Thyroid gland (tissue), 4 donors: ENCODE measurements around the gene SIAH3.

Experiments used
- CTCF ChIP-seq, 6 experiments: fragments of 200-600 bp in 3 of 6; fragments of 450-650 bp in 3 of 6; sonication (generic) in 3 of 6; IDR thresholded peaks; one replicate each; pipeline ENCODE4 v1.5.1; 2016 to 2019; ENCODE audit warnings: antibody characterized with exemption in 6 of 6, mild to moderate bottlenecking in 2 of 6, inconsistent platforms in 1 of 6, moderate library complexity in 1 of 6
- POLR2A ChIP-seq, 2 donors: fragments of 450-650 bp; IDR thresholded peaks; one replicate each; pipeline ENCODE4 v1.6.1; 2017; ENCODE audit warnings: antibody characterized with exemption in 2 of 2, mild to moderate bottlenecking in 2 of 2, moderate library complexity in 1 of 2

GRCh38 chr13:45808925-45809324, 42.6 kb downstream of the SIAH3 start:
- TF ChIP-seq CTCF (IDR thresholded peaks at IDR 0.05) (no peak), POLR2A (IDR thresholded peaks at IDR 0.05) (no peak)
